HEK293 (cell line): Measurements from ENCODE around the gene MSH2.

ENCODE experiments used
- CTCF ChIP-seq: fragments of 450-650 bp; formaldehyde crosslinking; IDR thresholded peaks from 2 replicates; pipeline ENCODE4 v1.5.1; 2016; ENCODE audit warnings: missing biosample characterization, missing genetic modification characterization
- KLF1 ChIP-seq: fragments of 450-650 bp; formaldehyde crosslinking; IDR thresholded peaks from 2 replicates; pipeline ENCODE4 v1.5.1; 2016; ENCODE audit warnings: missing biosample characterization, missing genetic modification characterization
- REST ChIP-seq: fragments of 450-650 bp; formaldehyde crosslinking; IDR thresholded peaks from 2 replicates; pipeline ENCODE4 v1.5.1; 2016; ENCODE audit warnings: missing biosample characterization, missing genetic modification characterization
- SP2 ChIP-seq: fragments of 450-650 bp; formaldehyde crosslinking; IDR thresholded peaks from 2 replicates; pipeline ENCODE4 v1.5.1; 2016; ENCODE audit warnings: missing biosample characterization, missing genetic modification characterization
- ZNF2 ChIP-seq: fragments of 450-650 bp; formaldehyde crosslinking; IDR thresholded peaks from 2 replicates; pipeline ENCODE4 v1.5.1; 2016; ENCODE audit warnings: missing biosample characterization, missing genetic modification characterization
- ZNF707 ChIP-seq: fragments of 450-650 bp; formaldehyde crosslinking; IDR thresholded peaks from 2 replicates; pipeline ENCODE4 v1.5.1; 2016; ENCODE audit warnings: missing biosample characterization, missing genetic modification characterization

GRCh38 chr2:47456851-47457250 is 53.9 kb downstream of the MSH2 start:
- no peak for TF ChIP-seq SP2 (tag by site-specific recombination)
- TF ChIP-seq KLF1 (tag by site-specific recombination), result no peak
- no peak for TF ChIP-seq CTCF (tag by site-specific recombination)
- no peak for TF ChIP-seq ZNF2
- no peak for TF ChIP-seq REST (tag by site-specific recombination)
- no peak for TF ChIP-seq ZNF707 (tag by site-specific recombination)
